NCI-H446 (cell line): Measurements from ENCODE around the gene SBK2.
"Not testable (repeated sequence)": the region's sequence is repeated elsewhere in the genome, so short reads cannot be mapped to it uniquely, and the experiment has no call there.

Experiments
- DNase-seq, 2 experiments: peaks; one replicate each; lab custom pipeline; 2025; lab: John Stamatoyannopoulos, UW

SBK2 gene

DNA sequence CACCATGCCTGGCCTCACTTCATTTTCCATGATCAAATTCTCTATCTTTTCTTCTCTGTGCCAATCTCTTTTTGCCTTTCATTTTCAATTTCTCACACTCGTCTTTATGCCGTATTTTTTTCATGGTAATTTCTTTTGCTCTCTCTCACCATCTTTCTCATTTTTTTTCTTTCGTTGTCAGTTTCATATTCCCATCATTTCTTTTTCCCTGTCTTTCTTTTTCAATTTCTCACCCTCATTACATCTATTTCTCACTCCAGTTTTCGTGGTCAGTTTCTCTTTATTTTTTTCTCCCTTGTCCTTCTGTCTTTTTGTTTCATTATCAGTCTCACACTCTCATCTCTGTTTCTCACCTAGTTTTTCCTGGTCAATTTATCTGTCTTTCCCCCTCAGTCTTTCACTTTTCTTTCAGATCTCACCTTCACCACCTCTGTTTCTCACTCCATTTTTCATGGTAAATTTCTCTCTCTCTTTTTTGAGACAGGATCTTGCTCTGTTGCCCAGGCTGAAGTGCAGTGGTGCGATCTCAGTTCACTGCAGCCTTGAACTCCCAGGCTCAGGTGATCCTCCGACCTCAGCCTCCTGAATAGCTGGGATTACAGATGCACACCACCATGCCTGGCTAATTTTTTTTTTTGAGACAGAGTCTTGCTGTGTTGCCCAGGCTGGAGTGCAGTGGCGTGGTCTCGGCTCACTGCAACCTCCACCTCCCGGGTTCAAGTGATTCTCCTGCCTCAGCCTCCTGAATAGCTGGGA, 34.6 kb downstream of the SBK2 start:
- no peak for DNase-seq

DNA sequence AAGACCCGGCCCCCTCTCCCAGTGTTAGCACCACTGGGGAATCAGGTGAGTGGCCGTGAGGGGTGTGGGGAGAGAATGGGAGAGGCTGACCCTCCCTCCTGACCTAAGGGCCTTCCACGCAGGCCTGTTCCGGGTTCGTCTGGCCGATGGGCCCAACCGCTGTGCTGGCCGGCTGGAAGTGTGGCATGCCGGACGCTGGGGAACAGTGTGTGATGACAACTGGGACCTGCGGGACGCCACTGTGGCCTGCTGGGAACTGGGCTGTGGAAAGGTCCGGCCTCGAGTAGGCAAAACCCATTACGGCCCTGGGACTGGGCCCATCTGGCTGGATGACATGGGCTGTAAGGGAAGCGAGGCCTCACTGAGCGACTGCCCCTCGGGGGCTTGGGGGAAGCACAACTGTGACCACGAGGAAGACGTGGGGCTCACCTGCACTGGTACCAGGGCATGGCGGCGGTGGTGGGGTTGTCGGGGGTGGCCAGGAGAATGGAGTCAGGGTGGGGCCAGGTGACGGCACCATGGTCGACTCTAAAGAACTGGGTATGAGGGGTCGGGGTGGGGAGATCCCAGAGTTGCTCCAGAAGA, 36.5 kb downstream of the SBK2 start:
- no peak for DNase-seq

DNA sequence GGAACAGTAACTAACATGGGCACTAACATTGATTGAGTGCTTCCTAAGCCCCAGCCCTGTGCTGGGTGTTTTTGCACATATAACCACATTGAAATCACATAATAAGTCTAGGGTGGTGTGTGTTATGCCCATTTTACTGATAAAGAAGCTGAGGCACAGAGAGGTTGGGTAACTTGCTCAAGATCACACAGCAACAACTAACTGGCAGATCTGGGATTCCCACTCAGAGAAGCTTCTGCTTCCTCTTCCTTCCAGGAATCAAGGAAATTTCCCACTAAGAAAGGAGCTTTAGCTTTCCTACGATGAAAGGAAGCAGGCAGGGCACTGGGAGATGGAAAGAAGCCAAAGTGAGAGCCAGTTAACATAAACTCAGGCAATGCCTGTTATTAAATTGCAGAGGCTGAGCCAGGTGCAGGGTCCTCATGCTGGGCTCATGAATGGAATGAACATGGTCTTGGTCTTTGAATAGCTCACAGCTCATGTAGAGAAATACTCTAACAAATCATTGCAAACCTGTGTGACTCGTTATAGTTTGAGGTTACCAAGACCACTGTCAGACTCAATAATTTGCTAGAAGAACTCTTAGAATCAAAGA, 38.6 kb downstream of the SBK2 start:
- DNase-seq = no peak

DNA sequence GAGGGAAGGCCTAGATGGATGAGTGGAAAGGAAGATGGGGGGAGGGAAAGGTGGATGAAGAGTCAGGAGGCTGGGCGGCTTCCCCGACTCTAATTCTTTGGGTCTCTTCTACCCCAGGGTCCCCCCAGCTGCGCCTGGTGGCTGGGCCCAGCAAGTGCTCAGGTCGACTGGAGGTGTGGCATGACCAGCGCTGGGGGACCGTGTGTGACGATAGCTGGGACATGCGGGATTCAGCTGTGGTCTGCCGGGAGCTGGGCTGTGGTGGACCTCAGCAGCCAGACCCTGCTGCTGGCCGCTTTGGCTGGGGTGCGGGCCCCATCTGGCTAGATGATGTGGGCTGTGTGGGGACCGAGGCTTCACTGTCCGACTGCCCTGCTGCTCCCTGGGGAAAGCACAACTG, 39.2 kb downstream of the SBK2 start:
- no peak for DNase-seq

DNA sequence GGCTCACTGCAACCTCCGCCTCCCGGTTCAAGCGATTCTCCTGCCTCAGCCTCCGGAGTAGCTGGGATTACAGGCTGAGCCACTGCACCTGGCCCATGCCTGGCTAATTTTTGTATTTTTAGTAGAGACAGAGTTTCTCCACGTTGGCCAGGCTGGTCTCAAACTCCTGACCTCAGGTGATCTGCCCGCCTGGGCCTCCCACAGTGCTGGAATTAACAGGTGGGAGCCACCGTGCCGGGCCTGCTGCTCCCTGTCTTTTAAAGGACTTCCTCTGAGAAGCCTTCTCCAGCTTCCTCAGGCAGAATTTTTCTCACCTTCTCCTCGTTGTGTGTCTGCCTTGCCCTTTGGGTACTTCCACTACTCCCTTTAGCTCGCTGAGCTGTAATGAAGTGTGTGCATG, 40.1 kb downstream of the SBK2 start:
- not testable (repeated sequence) for DNase-seq

DNA sequence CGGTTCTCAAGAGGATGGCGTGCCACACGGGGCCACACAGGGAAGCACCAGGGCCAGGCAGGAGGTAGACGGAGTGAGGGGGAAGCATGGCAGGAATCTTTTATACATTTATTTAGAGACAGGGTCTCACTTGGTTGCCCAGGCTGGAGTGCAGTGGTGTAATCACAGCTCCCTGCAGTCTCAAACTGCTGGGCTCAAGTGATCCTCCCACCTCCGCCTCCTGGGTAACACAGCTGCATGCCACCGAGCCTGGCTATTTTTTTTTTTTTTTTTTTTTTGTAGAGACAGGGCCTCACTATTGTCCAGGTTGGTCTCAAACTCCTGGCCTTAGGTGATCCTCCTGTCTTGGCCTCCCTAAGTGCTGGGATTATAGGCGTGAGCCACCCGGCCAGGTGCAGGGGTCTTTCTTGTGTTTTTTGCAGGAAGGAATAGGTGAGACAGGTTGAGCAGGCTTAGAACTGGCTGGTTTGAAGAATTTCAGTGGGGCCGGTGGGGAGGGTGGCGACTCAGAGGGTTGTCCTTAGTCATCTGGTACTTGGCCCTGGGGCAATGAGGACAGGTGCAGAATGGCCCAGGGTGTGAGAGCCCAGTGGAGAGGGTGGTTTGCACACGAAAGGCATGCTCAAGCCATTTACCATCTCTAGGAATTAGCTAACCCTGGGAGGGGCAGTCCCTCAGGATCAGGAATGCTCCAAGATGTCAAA, 41.1 kb downstream of the SBK2 start:
- no peak for DNase-seq

DNA sequence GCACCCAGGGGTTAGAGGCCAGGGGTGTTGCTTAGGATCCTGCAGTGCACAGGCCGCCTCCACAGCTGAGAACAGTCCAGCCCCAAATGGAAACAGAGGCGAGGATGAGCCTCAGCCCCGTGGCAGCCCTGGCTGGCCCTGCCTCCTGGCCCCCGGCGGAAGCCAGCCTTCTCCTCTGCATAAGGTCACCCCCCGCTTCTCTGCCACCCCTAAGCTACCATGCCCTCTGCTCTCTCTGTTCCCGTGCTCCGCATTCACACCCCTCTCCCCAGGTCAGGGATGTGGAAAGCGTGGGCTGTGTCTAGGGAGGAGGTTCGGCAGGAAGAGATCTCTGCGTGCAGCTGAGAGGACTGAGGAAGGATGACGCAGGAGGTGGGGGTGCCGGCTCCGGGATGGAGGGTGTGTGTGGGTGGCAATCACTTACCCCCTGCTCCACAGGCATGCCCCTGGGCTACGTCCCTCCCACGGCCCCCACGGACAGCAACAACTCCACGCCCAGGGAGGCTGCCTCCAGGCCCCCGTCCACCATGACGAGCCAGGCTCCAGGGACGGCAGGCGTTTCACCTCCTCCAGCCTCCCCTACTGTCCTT, 42.7 kb downstream of the SBK2 start:
- DNase-seq = no peak

DNA sequence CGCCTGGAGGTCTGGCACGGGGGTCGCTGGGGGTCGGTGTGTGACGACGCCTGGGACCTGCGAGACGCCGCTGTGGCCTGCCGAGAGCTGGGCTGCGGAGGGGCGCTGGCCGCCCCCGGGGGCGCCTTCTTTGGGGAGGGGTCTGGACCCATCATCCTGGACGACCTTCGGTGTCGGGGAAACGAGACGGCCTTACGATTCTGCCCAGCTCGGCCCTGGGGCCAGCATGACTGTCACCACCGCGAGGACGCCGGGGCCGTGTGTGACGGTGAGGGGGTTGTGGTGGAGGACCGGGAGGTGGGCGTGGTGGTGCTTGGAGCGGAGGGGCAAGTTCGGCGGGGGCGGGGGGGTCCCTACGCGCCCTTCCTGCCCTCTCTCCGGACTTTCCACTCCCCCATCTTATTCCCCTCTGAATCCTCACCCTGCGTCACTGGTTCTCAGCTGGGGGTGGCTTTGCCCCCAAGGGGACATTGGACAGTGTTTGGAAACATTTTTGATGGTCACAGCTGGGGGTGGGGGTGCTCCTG, 43.2 kb downstream of the SBK2 start:
- no peak for DNase-seq

DNA sequence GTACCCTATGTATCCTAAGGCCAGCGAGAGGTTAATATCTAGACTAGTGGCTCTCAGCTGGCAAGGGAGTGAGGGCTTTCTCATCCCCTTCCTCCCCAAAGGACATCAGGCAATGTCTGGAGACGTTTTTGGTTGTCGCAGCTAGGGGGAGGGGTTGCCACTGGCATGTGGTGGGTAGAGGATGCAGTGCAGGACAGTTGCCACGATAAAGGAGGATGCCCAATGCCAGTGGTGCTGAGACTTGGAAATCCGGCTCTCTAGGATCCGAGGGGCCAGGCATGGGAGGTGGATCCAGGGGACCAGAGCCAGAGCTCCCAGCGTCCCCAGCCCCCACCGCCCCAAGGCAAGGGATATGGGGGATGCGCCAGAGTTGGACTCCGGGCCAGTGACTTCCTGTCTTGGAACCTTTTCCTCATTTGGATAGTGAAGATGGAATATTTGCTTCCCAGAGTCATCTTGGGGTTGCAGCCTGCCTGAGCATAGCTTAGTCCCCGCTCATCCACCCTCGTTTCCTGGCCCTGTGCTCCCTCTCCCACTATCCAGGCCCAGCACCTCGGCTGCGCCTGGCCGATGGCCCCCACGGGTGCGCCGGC, 43.8 kb downstream of the SBK2 start:
- DNase-seq = no peak

DNA sequence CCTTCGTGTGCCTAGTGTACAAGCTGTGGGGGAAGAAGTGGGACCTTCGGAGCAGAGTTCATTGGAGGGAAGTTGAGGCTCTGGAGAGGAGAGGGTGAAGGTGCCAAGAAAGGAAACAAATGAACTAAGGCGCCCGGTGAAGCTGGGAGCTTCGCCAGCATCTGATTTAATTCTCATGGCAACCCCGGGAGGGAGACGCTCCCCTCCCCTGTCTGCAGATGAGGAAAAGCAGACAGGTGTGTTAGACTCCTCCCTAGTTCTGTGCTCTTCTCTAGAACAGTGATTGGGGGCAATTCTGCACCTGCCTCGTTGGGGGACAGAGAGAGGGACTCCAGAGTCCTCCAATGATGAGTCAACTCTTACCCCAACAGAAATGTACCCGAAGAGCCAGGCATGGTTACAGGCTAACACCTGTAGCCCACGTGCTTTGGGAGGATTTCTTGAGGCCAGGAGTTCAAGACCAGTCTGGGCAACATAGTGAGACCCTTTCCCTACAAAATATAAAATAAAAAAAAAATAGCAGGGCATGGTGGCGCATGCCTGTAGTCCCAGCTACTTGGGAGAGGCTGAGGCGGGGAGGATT, 44.5 kb downstream of the SBK2 start:
- no peak for DNase-seq

DNA sequence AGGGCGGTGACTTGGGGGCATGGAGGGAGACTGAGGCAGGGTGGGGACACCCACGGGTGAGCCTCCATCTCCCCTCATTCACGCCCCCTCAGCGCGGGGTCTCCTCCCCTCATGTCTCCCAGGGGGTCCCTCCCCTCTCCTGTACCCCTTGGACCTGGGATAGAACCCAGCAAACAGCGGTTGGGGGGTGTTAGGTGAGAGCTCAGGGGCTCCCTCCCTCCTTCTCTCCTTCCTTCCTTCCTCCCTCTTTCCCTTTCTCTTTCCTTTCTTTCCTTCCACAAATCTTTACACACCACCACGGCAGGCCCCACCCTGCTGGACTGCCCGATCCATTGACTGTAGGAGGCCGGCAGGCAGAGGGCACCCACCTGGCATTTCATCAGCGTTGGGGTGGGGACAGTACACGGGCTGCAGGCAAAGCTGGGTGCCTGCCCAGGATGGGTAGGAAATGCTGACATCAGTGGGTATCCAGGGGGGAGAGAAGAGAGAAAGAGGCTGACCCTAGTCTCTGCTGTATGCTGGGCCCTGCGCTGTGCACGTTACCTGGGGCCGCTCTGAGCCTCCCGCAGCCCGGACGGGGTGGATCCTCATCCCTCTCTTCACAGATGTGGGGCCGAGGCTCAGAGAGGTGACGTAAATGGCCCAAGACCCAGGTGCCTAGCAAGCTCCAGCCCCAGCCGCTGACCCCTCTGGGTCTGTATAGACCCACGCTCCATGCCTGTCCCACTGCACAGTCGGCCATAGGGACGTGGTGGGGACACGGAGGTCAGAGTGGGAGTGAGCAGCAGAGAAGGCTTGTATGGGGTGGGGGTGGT, 45.2 kb downstream of the SBK2 start:
- DNase-seq = no peak

DNA sequence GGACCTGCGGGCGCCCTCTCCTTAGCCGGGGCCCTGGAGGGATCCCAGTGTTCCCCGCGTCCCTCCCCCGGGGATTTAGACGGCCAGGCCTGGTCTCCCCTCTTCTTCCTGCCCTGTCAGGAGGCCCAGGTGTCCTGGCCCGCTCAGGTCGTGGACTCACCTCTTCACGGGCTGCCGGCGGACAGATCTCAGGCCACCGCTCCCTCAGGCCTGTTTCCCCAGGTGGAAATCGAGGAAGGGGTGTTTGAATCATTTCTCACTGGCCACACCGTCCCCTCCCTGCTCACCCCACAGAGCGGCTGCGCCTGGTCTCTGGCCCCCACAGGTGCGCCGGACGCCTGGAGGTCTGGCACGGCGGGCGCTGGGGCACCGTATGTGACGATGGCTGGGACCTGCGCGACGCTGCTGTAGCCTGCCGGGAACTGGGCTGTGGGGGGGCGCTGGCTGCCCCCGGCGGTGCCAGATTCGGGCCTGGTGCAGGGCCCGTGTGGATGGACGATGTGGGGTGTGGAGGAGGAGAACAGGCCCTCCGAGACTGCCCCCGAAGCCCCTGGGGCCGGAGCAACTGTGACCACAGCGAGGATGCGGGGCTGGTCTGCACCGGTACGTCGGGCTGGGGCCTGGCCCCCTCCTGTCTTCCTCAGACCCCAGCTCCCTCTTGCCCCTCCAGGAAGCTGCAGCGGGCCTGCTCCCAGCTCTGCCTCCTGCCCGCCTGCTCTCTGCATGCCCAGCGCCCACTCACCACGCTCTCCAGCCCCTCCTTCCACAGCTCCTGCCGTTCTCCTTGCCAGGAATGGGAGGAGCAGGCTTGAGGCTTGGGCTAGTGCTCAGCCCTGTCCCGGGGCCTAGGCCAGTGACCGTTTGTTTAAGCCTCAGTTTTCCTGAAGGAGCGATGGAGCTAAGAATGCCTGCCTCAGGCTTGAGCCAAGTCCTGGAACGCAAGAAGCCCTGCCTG, 46.2 kb downstream of the SBK2 start:
- DNase-seq = no peak

DNA sequence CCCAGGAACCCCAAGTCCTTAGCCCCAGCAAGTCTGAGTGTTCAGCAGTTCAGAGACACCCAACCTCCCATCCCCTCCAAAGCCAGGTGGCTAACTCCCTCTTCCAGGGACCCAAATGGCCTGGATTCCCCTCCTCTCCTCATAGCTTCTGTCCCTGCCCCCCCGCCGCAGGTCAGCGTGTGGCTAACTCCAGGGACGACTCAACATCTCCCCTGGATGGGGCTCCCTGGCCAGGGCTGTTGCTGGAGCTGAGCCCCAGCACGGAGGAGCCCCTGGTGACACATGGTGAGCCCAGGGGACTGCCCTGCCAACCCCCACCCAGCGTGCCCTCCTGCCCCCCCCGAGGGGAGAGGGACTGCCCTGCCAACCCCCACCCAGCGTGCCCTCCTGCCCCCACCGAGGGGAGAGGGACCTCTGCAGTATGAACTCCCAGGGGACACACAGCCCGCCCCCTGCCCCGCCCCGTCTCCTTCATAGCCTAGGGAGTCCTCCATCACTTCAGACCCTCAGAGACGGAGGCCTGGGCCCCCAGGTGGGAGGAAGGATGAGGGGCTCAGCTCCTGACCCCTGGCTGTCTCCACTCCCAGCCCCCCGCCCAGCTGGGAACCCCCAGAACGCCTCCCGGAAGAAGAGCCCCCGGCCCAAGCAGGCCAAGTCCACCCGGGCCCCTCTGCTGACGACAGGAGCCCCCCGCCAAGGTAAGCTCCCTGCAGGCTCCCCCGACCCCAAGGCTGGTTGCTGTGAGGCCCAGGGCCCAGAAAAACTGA, 47.0 kb downstream of the SBK2 start:
- DNase-seq = no peak

DNA sequence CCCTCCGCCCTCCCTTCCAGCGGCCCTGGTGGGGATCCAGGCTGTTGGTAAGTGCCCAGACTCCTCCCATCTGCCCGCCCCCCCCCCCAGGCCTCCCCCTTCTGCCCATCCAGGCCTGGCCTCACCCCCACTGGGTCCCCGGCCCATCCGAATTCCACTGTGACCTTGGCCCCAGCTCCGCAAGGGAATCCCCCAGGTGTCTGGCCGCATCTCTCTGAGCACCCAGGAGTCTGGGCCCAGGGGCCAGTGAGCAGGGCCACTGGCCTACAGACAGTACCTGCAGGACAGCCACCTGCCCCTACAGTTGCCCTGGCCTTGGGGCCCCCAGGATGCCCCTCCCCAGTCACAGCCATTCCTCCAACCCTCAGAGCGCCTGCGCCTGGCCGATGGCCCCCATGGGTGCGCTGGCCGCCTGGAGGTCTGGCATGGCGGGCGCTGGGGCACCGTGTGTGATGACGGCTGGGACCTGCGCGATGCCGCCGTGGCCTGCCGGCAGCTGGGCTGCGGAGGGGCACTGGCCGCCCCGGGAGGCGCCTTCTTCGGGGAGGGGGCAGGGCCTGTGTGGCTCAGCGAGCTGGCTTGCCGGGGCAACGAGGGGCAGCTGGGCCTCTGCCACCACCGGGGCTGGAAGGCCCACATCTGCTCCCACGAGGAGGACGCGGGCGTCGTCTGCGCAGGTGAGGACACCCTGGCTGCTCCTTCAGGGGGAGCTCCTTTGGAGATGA, 47.8 kb downstream of the SBK2 start:
- no peak for DNase-seq

DNA sequence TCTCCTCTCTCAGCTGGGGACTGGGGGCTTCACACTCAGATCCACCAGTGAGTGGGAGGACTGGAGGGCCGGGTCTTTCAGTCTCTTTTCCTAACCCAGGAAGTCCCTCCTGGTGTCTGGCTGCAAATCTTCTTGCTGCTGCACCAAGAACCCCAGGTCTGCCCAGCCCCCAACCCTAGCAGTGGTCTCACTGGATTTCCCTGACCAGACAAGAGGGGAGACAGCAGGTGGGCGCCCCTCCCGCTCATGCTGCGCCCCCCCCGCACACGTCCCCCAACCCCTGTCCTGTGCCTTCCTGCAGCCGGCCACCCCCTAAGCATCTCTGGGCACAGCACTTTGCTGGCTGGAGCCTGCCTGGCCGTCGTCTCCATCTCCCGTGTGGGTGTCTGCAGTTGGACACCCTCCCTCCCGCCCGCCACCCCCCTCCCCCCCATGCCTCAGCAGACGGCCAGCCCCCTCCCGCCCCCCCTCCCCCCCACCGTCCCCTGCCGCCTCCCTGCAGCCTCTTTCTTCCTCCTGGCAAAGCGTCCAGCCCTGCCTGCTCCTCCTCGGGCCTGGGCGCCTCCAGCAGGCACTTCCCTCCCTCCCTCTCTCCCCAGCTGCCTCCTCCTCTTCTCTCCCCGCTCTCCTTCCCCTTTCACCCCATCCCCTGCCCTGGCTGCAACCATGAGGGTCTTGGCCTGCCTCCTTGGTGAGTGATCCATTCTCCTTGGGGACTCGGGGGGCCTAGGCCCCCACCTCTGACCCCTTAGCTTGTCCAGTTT, 48.8 kb downstream of the SBK2 start, which contains the start of gene SSC5D:
SSC5D (plus strand) TSS at position 513 of the 764 bp plus-strand sequence; CDS start at position 667, 154 bp downstream.
- DNase-seq = no peak

DNA sequence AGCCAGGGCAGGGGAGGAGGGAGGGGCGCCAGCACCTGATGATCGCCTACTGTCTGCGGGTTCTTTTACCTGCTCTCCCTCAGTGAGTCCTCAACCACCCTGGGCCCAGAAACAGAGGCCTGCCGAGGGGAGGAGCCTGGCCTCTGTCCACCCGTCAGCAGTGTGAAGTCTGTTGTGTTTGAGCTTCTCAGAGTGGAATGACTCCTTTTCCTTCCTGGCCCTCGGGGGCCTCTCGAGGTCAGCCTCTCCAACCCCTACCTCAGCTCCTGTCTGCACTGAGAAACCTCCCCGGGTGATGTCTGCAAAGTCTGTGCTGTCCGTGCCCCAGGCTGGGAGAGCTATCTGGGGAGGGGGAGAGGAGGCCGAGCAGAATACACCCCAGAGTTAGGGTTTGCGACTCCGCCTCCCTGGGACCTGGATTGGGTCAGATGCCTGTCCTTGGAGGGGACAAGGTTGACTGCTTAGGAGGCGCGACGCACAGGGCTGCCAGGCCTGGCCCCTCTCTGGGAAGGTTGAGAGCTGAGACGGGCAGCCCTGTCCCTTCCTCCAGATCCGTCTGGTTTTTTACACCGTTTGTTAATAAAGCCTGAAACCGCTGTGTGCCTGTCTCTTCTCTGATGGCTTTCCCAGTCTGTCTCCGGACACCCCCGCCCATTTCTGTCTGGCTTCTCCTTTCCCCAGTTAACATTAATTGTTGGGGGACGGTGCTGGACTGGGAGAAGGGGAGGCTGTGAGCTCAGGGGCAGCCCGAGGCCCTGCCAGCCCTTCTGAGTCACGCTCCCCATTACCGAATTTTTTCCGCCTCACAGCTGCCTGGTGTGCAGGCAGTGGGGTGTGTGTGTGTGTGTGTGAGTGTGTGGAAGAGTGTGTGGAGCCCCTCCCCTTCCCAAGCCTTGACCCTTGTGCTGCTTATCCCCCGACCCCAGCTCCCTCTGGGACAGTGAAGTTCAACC, 49.7 kb downstream of the SBK2 start:
- peak; percentile 54 to 75 for DNase-seq
